ENCODE measurements around the gene POMP.
A peak's percentile ranks its signal among the peaks of the same experiment; 100 is the strongest.

DNA sequence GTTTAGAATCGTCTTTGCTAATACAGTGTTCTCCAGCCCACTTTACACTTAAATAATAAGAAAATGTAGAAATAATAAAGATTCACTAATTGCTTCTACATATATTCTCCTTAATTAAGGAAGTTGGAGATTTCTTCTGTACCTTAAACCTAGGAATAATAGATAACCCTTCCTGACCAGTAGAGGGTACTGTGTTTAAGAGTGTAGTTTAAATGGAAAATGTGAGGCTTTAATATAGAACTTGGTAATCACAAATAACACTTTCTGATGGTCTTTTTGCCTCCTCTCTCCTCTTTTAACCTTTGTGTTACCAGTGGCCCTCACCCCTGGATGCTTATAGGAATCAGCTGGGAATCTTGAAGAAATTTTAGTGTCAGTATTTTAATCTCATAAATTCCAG lies 20.7 kb downstream of the POMP start:
- TF ChIP-seq, protein P1, sequence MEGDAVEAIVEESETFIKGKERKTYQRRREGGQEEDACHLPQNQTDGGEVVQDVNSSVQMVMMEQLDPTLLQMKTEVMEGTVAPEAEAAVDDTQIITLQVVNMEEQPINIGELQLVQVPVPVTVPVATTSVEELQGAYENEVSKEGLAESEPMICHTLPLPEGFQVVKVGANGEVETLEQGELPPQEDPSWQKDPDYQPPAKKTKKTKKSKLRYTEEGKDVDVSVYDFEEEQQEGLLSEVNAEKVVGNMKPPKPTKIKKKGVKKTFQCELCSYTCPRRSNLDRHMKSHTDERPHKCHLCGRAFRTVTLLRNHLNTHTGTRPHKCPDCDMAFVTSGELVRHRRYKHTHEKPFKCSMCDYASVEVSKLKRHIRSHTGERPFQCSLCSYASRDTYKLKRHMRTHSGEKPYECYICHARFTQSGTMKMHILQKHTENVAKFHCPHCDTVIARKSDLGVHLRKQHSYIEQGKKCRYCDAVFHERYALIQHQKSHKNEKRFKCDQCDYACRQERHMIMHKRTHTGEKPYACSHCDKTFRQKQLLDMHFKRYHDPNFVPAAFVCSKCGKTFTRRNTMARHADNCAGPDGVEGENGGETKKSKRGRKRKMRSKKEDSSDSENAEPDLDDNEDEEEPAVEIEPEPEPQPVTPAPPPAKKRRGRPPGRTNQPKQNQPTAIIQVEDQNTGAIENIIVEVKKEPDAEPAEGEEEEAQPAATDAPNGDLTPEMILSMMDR (IDR thresholded peaks at IDR 0.05), result peak; percentile 16 to 53 (median 34)
- no peak for TF ChIP-seq POLR2A (IDR thresholded peaks at IDR 0.05)

All from adrenal gland (tissue), 5 donors.